GM19397 (cell line): ENCODE measurements around the gene FAM193A.
A peak's percentile ranks its signal among the peaks of the same experiment; 100 is the strongest.

Experiments used
- ATAC-seq: cut with Tn5 transposase; IDR thresholded peaks from one replicate; pipeline ENCODE4 v1.9.1; 2021; ENCODE audit warnings: mild to moderate bottlenecking, moderate library complexity; ENCODE audit not compliant: unreplicated experiment

Gene FAM193A

GRCh38 chr4:2688697-2689096, 152.2 kb downstream of the FAM193A start:
- ATAC-seq: no peak

GRCh38 chr4:2689114-2689513, 152.7 kb downstream of the FAM193A start:
- no peak for ATAC-seq

- peak; percentile 66 for ATAC-seq
These were observed 153.6 kb downstream of the FAM193A start for GRCh38 chr4:2689825-2690700.

GRCh38 chr4:2691313-2691712, 154.9 kb downstream of the FAM193A start:
- ATAC-seq: no peak

GRCh38 chr4:2691952-2692435, 155.5 kb downstream of the FAM193A start:
- ATAC-seq: no peak

- no peak for ATAC-seq
These were observed 158.2 kb downstream of the FAM193A start for GRCh38 chr4:2694691-2695090.

GRCh38 chr4:2695346-2696060, 159.1 kb downstream of the FAM193A start:
- no peak for ATAC-seq

GRCh38 chr4:2696423-2696822, 160.0 kb downstream of the FAM193A start:
- peak; percentile 93 for ATAC-seq

GRCh38 chr4:2697995-2698414, 161.6 kb downstream of the FAM193A start:
- ATAC-seq: no peak

- ATAC-seq: no peak
These were observed 162.1 kb downstream of the FAM193A start for GRCh38 chr4:2698504-2698903.

- ATAC-seq: no peak
These were observed 162.6 kb downstream of the FAM193A start for GRCh38 chr4:2698951-2699505.

GRCh38 chr4:2699534-2699933, 163.1 kb downstream of the FAM193A start:
- ATAC-seq: no peak

GRCh38 chr4:2700031-2700430, 163.6 kb downstream of the FAM193A start:
- no peak for ATAC-seq

- no peak for ATAC-seq
These were observed 165.9 kb downstream of the FAM193A start for GRCh38 chr4:2702361-2702760.

GRCh38 chr4:2702770-2703169, 166.3 kb downstream of the FAM193A start:
- ATAC-seq: no peak

- no peak for ATAC-seq
These were observed 175.9 kb downstream of the FAM193A start for GRCh38 chr4:2712261-2712842.

GRCh38 chr4:2713337-2713736, 176.9 kb downstream of the FAM193A start:
- ATAC-seq: no peak

- no peak for ATAC-seq
These were observed 177.8 kb downstream of the FAM193A start for GRCh38 chr4:2714061-2714770.

GRCh38 chr4:2714918-2715317, 178.5 kb downstream of the FAM193A start:
- no peak for ATAC-seq

GRCh38 chr4:2715426-2715825, 179.0 kb downstream of the FAM193A start:
- ATAC-seq: no peak

GRCh38 chr4:2716236-2716635, 179.8 kb downstream of the FAM193A start:
- no peak for ATAC-seq
